MM.1S (cell line): ENCODE data around the gene C4orf51.

Source experiments
- CTCF ChIP-seq: fragments of 300-600 bp; sonication (generic); IDR thresholded peaks from 2 replicates; pipeline ENCODE4 v1.5.1; 2016; ENCODE audit warnings: antibody characterized with exemption, low read length, mixed read lengths
- EZH2 ChIP-seq: fragments of 300-600 bp; sonication (generic); optimal IDR thresholded peaks from 2 replicates; pipeline ENCODE3; 2017; ENCODE audit warnings: low read depth, mild to moderate bottlenecking, antibody characterized with exemption, low read length, mixed read lengths
- EZH2phosphoT487 ChIP-seq: fragments of 300-600 bp; sonication (generic); IDR thresholded peaks from 2 replicates; pipeline ENCODE4 v1.6.1; 2018; ENCODE audit warnings: antibody characterized with exemption, low read length

- TF ChIP-seq CTCF = no peak
- TF ChIP-seq EZH2 = no peak
- TF ChIP-seq EZH2phosphoT487 = no peak
Measured at GRCh38 chr4:145643295-145643694, 36.7 kb upstream of the C4orf51 start.
